Measurements from ENCODE around the gene CPS1.

CPS1 gene

GRCh38 chr2:210663631-210664089 is 107.3 kb downstream of the CPS1 start:
- no peak overlapping the region for H3K4me3 ChIP-seq (ENCODE audit: low read depth, low read length)
- DNase-seq (ENCODE audit: low read depth): peak; percentile 64
- peak; percentile 58 for TF ChIP-seq CTCF (conservative IDR thresholded peaks at IDR 0.05; ENCODE audit: low read depth, low read length)

- no peak for TF ChIP-seq CTCF (conservative IDR thresholded peaks at IDR 0.05; ENCODE audit: low read depth, low read length)
- no peak for DNase-seq (ENCODE audit: low read depth)
- H3K4me3 ChIP-seq (ENCODE audit: low read depth, low read length): no peak overlapping the region
These were observed 111.3 kb downstream of the CPS1 start for GRCh38 chr2:210667711-210668110.

GRCh38 chr2:210671065-210671464 is 114.7 kb downstream of the CPS1 start:
- H3K4me3 ChIP-seq (ENCODE audit: low read depth, low read length): no peak overlapping the region
- no peak for DNase-seq (ENCODE audit: low read depth)
- TF ChIP-seq CTCF (conservative IDR thresholded peaks at IDR 0.05; ENCODE audit: low read depth, low read length): no peak

- no peak overlapping the region for H3K4me3 ChIP-seq (ENCODE audit: low read depth, low read length)
- DNase-seq (ENCODE audit: low read depth): no peak
These were observed 116.7 kb downstream of the CPS1 start for GRCh38 chr2:210673117-210673516.

GRCh38 chr2:210676067-210676466 is 119.7 kb downstream of the CPS1 start:
- DNase-seq (ENCODE audit: low read depth): no peak
- TF ChIP-seq CTCF (conservative IDR thresholded peaks at IDR 0.05; ENCODE audit: low read depth, low read length): no peak
- no peak overlapping the region for H3K4me3 ChIP-seq (ENCODE audit: low read depth, low read length)

More at GRCh38 chr2:210673117-210673516, 116.7 kb downstream of the CPS1 start:
- TF ChIP-seq CTCF (conservative IDR thresholded peaks at IDR 0.05; ENCODE audit: low read depth, low read length): no peak

GRCh38 chr2:210681491-210681890 is 125.1 kb downstream of the CPS1 start:
- H3K4me3 ChIP-seq (ENCODE audit: low read depth, low read length): no peak overlapping the region
- DNase-seq (ENCODE audit: low read depth): no peak
- TF ChIP-seq CTCF (conservative IDR thresholded peaks at IDR 0.05; ENCODE audit: low read depth, low read length): no peak

GRCh38 chr2:210686401-210686800 is 130.0 kb downstream of the CPS1 start:
- H3K4me3 ChIP-seq (ENCODE audit: low read depth, low read length): no peak overlapping the region
- no peak for TF ChIP-seq CTCF (conservative IDR thresholded peaks at IDR 0.05; ENCODE audit: low read depth, low read length)
- no peak for DNase-seq (ENCODE audit: low read depth)
